Endothelial cell of umbilical vein (primary cell): ENCODE measurements around the gene DDX11. TPM values are rescaled to one million over a fixed set of nuclear protein-coding genes. Genes with fewer than 3 reads are reported as not detected.
"Not testable (repeated sequence)": the region's sequence is repeated elsewhere in the genome, so short reads cannot be mapped to it uniquely, and the experiment has no call there.

Experiments
- BruUV-seq: library from RNA; stranded (reverse); fragments of 400-500 nt; replicated peaks from 2 replicates; lab custom pipeline; 2021; lab: Mats Ljungman, UMichigan
- CTCF ChIA-PET: fragments of 300-600, 350-600 bp; sonication (Branson Sonifier 250); formaldehyde crosslinking; loops from one replicate; lab custom pipeline; 2021; ENCODE audit warnings: antibody characterized with exemption, inconsistent platforms; lab: Charles Lee
- POLR2A ChIA-PET: fragments of 300-600, 350-600 bp; sonication (Branson Sonifier 250); formaldehyde crosslinking; loops from one replicate; lab custom pipeline; 2021; ENCODE audit warnings: antibody characterized with exemption, inconsistent platforms; lab: Charles Lee
- DNase-seq: peaks from one replicate; pipeline ENCODE4 v3.0.0-alpha.2; 2011; ENCODE audit warnings: low read depth, low spot score
- FAIRE-seq: peaks from 2 replicates; lab custom pipeline; 2011; peaks lifted over from hg19 to GRCh38; lab: Jason Lieb, UNC
- H2AFZ ChIP-seq: 2 replicates; pipeline ENCODE4 v1.6.0; 2012; ENCODE audit warnings: low read depth, low read length, control low read depth, inconsistent platforms
- H3K27ac ChIP-seq: 2 replicates; pipeline ENCODE4 v1.5.1; 2011; ENCODE audit warnings: low read depth, mild to moderate bottlenecking, control low read depth, low read length, moderate library complexity; ENCODE audit not compliant: insufficient read depth
- H3K27me3 ChIP-seq, 2 experiments: 2 replicates each; pipeline versions ENCODE4 v1.6.0 to v1.6.1; 2011; ENCODE audit warnings: low read length in 2 of 2, mixed read lengths in 1 of 2; ENCODE audit not compliant: control insufficient read depth in 2 of 2, insufficient read depth in 2 of 2
- H3K36me3 ChIP-seq, 2 experiments: 2 replicates in 1 of 2; 3 replicates in 1 of 2; pipeline ENCODE4 v1.5.1; 2011; ENCODE audit warnings: low read length in 2 of 2, mild to moderate bottlenecking in 1 of 2, moderate library complexity in 1 of 2; ENCODE audit not compliant: control insufficient read depth in 2 of 2, insufficient read depth in 2 of 2; ENCODE audit errors: extremely low read depth in 1 of 2
- H3K4me1 ChIP-seq: 3 replicates; pipeline ENCODE4 v1.5.1; 2011; ENCODE audit warnings: mild to moderate bottlenecking, low read length; ENCODE audit not compliant: control insufficient read depth, insufficient read depth; ENCODE audit errors: extremely low read depth
- H3K4me2 ChIP-seq: 2 replicates; pipeline ENCODE4 v1.6.1; 2011; ENCODE audit warnings: low read length, control low read depth, mixed read lengths; ENCODE audit not compliant: insufficient read depth
- H3K4me3 ChIP-seq, 3 experiments: fragments of 200-600 bp in 1 of 3; sonication (generic), shearing (Covaris generic) in 1 of 3; replicated peaks in 1 of 3; 2 replicates each; pipeline ENCODE4 v1.5.1; 2011 to 2016; ENCODE audit warnings: control low read depth in 3 of 3, low read length in 3 of 3, mild to moderate bottlenecking in 2 of 3, inconsistent platforms in 1 of 3, low read depth in 1 of 3, moderate library complexity in 1 of 3; ENCODE audit not compliant: insufficient read depth in 1 of 3
- H3K79me2 ChIP-seq: 2 replicates; pipeline ENCODE4 v1.6.0; 2012; ENCODE audit warnings: low read length, inconsistent platforms; ENCODE audit not compliant: control insufficient read depth, insufficient read depth
- H3K9ac ChIP-seq: replicated peaks from 2 replicates; pipeline ENCODE3; 2011; ENCODE audit warnings: low read length, control low read depth; ENCODE audit not compliant: insufficient read depth; ENCODE audit errors: extremely low read depth
- H3K9me1 ChIP-seq: replicated peaks from 3 replicates; pipeline ENCODE4 v1.6.0; 2011; ENCODE audit warnings: mild to moderate bottlenecking, low read length; ENCODE audit not compliant: control insufficient read depth, insufficient read depth; ENCODE audit errors: extremely low read depth
- H3K9me3 ChIP-seq: replicated peaks from 2 replicates; pipeline ENCODE4 v1.5.1; 2012; ENCODE audit warnings: low read length, inconsistent platforms; ENCODE audit not compliant: control insufficient read depth, insufficient read depth
- H4K20me1 ChIP-seq: replicated peaks from 2 replicates; pipeline ENCODE3; 2011; ENCODE audit warnings: mild to moderate bottlenecking, low read length; ENCODE audit not compliant: control insufficient read depth, insufficient read depth; ENCODE audit errors: extremely low read depth
- dilution Hi-C: fragments of 300-500 bp; cut with MboI; formaldehyde crosslinking; loops from one replicate; pipeline ENCODE4 v1.15.0; 2019; ENCODE audit warnings: low sequenced_read_pairs; ENCODE audit not compliant: extremely low pct_ligation_motif_present
- intact Hi-C: fragments of 100-400 bp; cut with micrococcal nuclease; formaldehyde crosslinking; loops from one replicate; pipeline ENCODE4 v1.10.0; 2022
- polyA plus RNA-seq, 4 experiments: library from polyadenylated mRNA; depleted of rRNA in 3 of 4; stranded (reverse) in 3 of 4; unstranded in 1 of 4; fragments of >200 nt; gene quantifications; 2 replicates each; pipeline versions ENCODE4 v1.2.1 to v1.2.3, GENCODE V29; 2011 to 2012; ENCODE audit warnings: missing spikeins in 1 of 4
- total RNA-seq: library from RNA; stranded (reverse); gene quantifications from 2 replicates; pipeline ENCODE4 v1.2.3, GENCODE V29; 2021

Gene DDX11
- total and polyA plus RNA-seq, 2 donors (not counting 3 experiments of a cell fraction or from before 2014, with no cell fraction given): 20.8 to 71.4 TPM

DNA sequence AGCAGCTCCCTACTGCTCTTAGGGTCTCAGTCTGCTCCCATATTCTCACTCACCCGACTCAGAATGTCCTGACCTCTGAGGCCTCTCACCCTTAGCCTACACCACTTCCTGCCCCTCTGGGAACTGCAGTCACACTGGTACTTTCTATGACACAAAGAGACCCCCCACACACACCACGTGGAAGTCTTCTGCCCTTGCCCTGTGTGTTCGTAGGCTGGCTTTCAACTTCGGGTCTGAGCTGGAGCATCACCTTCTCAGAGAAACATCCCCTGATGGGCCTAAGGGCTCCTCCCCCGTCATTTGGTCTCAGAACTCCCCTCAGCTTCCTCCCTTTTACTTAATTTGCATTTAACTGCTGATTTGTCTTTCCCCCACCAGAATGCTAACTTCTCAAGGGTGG, 22.0 kb upstream of the DDX11 start:
- intact Hi-C loops, H3K4me3 ChIP-seq, POLR2A ChIA-PET, dilution Hi-C loops, H3K9me1 ChIP-seq, H2AFZ ChIP-seq, H3K9me3 ChIP-seq, H3K27me3 ChIP-seq, BruUV-seq, H3K4me2 ChIP-seq, H3K27ac ChIP-seq, DNase-seq, FAIRE-seq, H3K36me3 ChIP-seq, H4K20me1 ChIP-seq, H3K4me1 ChIP-seq, H3K9ac ChIP-seq, H3K79me2 ChIP-seq: not testable (repeated sequence)
- CTCF ChIA-PET: interaction anchor here (1.2 kb wide), 1 partner anchor 29 kb away, joined by 5 read pairs; no protein-coding TSS in a partner anchor

DNA sequence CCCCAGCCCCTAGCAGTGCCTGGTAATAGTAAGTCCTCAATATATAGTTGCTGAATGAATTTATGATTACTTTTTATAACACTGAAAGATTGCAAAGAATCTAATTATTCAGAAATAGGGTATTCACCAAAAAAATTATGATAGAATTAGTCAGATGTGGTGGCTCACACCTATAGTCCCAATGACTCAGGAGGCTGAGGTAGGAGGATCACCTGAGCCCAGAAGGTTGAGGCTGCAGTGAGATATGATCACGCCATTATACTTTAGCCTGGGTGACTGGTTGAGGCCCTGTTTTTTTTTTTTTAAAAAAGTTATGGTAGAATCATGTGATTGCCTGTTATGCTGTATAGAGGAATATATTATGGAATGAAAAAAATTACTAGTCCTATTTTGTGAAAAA, 21.5 kb upstream of the DDX11 start:
- FAIRE-seq: not testable (repeated sequence)

More for the DNA sequence above, 21.5 kb upstream of the DDX11 start:
- H3K27me3 ChIP-seq, H3K9me3 ChIP-seq, H3K4me3 ChIP-seq, H3K9me1 ChIP-seq, intact Hi-C loops, BruUV-seq, H3K79me2 ChIP-seq, H3K4me2 ChIP-seq, H4K20me1 ChIP-seq, H3K4me1 ChIP-seq, dilution Hi-C loops, DNase-seq, H3K36me3 ChIP-seq, H2AFZ ChIP-seq, H3K9ac ChIP-seq, H3K27ac ChIP-seq, POLR2A ChIA-PET: not testable (repeated sequence)
- CTCF ChIA-PET: interaction anchor here (0.7 to 3.4 kb wide), 5 partner anchors 30 to 204 kb away, joined by 3 to 18 read pairs (median 5); no protein-coding TSS in a partner anchor
